Panc1 (cell line): Measurements from ENCODE around the gene POU3F1. TPM values are rescaled to one million over a fixed set of nuclear protein-coding genes. Genes with fewer than 3 reads are reported as not detected.

Experiments
- ATAC-seq: fragments of 200-7000 bp; cut with Tn5 transposase; 2 replicates; pipeline ENCODE4 v1.9.1; 2020; ENCODE audit warnings: mild to moderate bottlenecking, moderate library complexity
- BruUV-seq: library from RNA; stranded (reverse); fragments of 400-500 nt; replicated peaks from 2 replicates; lab custom pipeline; 2021; lab: Mats Ljungman, UMichigan
- CTCF ChIA-PET: fragments of 300-600 bp; sonication (Branson Sonifier 250); formaldehyde crosslinking; loops from one replicate; lab custom pipeline; 2022; ENCODE audit warnings: antibody characterized with exemption; lab: Charles Lee
- POLR2A ChIA-PET: fragments of 300-600 bp; sonication (Branson Sonifier 250); formaldehyde crosslinking; loops from one replicate; lab custom pipeline; 2022; ENCODE audit warnings: antibody characterized with exemption; lab: Charles Lee
- DNase-seq: peaks from one replicate; pipeline ENCODE4 v3.0.0-alpha.2; 2010; ENCODE audit warnings: low read depth, low spot score
- H3K27ac ChIP-seq: 2 replicates; pipeline ENCODE4 v1.5.1; 2011; ENCODE audit warnings: mild to moderate bottlenecking, low read length, inconsistent platforms
- H3K27me3 ChIP-seq: fragments of 200-500 bp; sonication (Bioruptor generic); 2 replicates; pipeline ENCODE4 v1.6.0; 2014; ENCODE audit warnings: low read length, inconsistent platforms; ENCODE audit not compliant: control insufficient read depth, insufficient read depth
- H3K36me3 ChIP-seq: fragments of 200-500 bp; sonication (Bioruptor generic); 2 replicates; pipeline ENCODE4 v1.5.1; 2014; ENCODE audit warnings: inconsistent platforms, mild to moderate bottlenecking, low read length, moderate library complexity; ENCODE audit not compliant: control insufficient read depth, insufficient read depth
- H3K4me1 ChIP-seq: 2 replicates; pipeline ENCODE4 v1.5.1; 2011; ENCODE audit warnings: inconsistent platforms, mild to moderate bottlenecking, low read length, moderate library complexity; ENCODE audit not compliant: control insufficient read depth, insufficient read depth
- H3K4me3 ChIP-seq, 2 experiments: 2 replicates each; pipeline ENCODE4 v1.5.1; 2011 to 2012; ENCODE audit warnings: low read depth in 2 of 2, low read length in 2 of 2, mild to moderate bottlenecking in 2 of 2, inconsistent platforms in 1 of 2, moderate library complexity in 1 of 2
- H3K9me3 ChIP-seq: fragments of 200-500 bp; sonication (Bioruptor generic); 2 replicates; pipeline ENCODE4 v1.5.1; 2014; ENCODE audit warnings: low read depth, mild to moderate bottlenecking, inconsistent platforms, low read length, moderate library complexity; ENCODE audit not compliant: control insufficient read depth, insufficient read depth
- CTCF ChIP-seq: fragments of 450-650 bp; IDR thresholded peaks from 2 replicates; pipeline ENCODE4 v1.5.1; 2017; ENCODE audit warnings: mild to moderate bottlenecking
- POLR2AphosphoS5 ChIP-seq: IDR thresholded peaks from 2 replicates; pipeline ENCODE4 v1.6.1; 2012; ENCODE audit warnings: mild to moderate bottlenecking, low read depth, low read length, moderate library complexity
- REST ChIP-seq, 2 experiments: IDR thresholded peaks; 2 replicates each; pipeline ENCODE4 v1.6.1; 2011 to 2012; ENCODE audit warnings: low read depth in 2 of 2, control low read depth in 1 of 2, low read length in 1 of 2, mild to moderate bottlenecking in 1 of 2, moderate library complexity in 1 of 2; ENCODE audit not compliant: insufficient read depth in 1 of 2
- SIN3A ChIP-seq: IDR thresholded peaks from 2 replicates; pipeline ENCODE4 v1.6.1; 2012; ENCODE audit warnings: low read depth, mild to moderate bottlenecking, low read length, moderate library complexity, borderline replicate concordance; ENCODE audit not compliant: insufficient read depth
- TCF7L2 ChIP-seq: IDR thresholded peaks from 2 replicates; pipeline ENCODE4 v1.6.1; 2011; ENCODE audit warnings: mild to moderate bottlenecking, low read depth, low read length, inconsistent platforms
- in situ Hi-C: cut with HindIII; loops from 2 replicates; pipeline ENCODE4 v1.10.0; 2016; ENCODE audit warnings: low sequenced_read_pairs, low pct_unique_long_range_greater_than_20kb
- intact Hi-C: fragments of 100-400 bp; cut with micrococcal nuclease; formaldehyde crosslinking; loops from one replicate; pipeline ENCODE4 v1.10.0; 2022; ENCODE audit not compliant: unreplicated experiment
- total RNA-seq: library from RNA; stranded (reverse); gene quantifications from one replicate; pipeline ENCODE4 v1.2.1, GENCODE V29; 2021; ENCODE audit not compliant: unreplicated experiment

POU3F1 gene
- total RNA-seq, 1 experiment from 2014 or later, result 0.08 TPM

GRCh38 chr1:38029685-38030511, 16.7 kb downstream of the POU3F1 start:
- DNase-seq (no peak), ATAC-seq (peak; percentile 73)
- ChIA-PET POLR2A (interaction anchor here (0.5 to 0.6 kb wide), 2 partner anchors 14 to 432 kb away, joined by 5 to 10 read pairs; no protein-coding TSS in a partner anchor), CTCF (interaction anchor here (0.7 to 1.4 kb wide), 3 partner anchors 42 to 789 kb away, joined by 3 read pairs; no protein-coding TSS in a partner anchor)
- Histone ChIP-seq H3K36me3 (no peaks in the 10 kb centered on the region), H3K4me1 (peaks cover 20% of the 10 kb centered on the region), H3K4me3 (peak overlapping the region in 1 of 2 experiments; percentile 2; a peak in 1 of 4 replicates), H3K27ac (peak overlapping the region; percentile 72), H3K9me3 (no peaks in the 10 kb centered on the region), H3K27me3 (no peaks in the 10 kb centered on the region)
- no TSS peak for BruUV-seq
- intact Hi-C loops, result loop anchor here (5.0 kb wide), 1 partner anchor 807 kb away; no protein-coding TSS in a partner anchor
- no peak for TF ChIP-seq CTCF
- no peak for TF ChIP-seq SIN3A
- no peak for TF ChIP-seq REST (IDR thresholded peaks at IDR 0.05; ENCODE audit: insufficient read depth in 1 of 2, low read depth in 2 of 2, low read length in 1 of 2)
- TF ChIP-seq POLR2AphosphoS5, result no peak
- no peak for TF ChIP-seq TCF7L2
- in situ Hi-C loops, result no loop called here

DNA sequence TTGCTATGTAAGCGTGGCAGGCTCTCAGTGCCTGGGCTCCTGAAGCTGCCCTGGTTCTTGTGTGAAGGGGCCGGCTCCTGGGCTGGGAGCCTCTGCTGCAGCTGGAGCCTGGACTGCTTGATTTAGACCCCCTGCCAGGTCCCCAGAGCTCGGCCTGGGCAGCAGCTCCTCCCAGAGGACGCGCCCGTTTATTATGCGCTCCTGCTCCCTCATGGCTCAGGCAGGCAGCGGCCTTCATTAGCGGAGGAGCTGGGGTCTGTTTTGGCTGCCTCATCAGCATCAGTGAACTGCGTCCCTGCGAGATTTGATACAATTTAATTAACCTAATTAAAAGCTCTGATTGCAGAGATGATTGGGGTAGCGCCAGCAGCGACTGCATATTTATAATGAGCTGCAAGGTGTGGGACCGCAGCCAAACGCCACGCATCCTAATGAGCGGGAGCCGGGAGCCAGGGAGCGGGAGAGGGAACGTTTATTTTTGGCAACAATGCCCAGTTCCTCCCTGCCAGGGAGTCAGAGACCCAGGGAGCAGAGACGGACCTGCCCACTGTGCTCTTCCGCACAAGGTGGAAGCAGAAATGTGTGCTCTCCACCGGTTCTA, 17.4 kb downstream of the POU3F1 start:
- ChIA-PET CTCF (interaction anchor here (0.6 to 1.4 kb wide), 4 partner anchors 42 to 793 kb away, joined by 3 to 4 read pairs (median 4); no protein-coding TSS in a partner anchor), POLR2A (interaction anchor here (0.6 kb wide), 2 partner anchors 178 to 1261 kb away, joined by 3 read pairs; no protein-coding TSS in a partner anchor)
- Histone ChIP-seq H3K4me3 (no peak overlapping the region), H3K27me3 (no peaks in the 10 kb centered on the region), H3K27ac (peak overlapping the region; percentile 72), H3K9me3 (no peaks in the 10 kb centered on the region), H3K4me1 (peaks cover 20% of the 10 kb centered on the region), H3K36me3 (no peaks in the 10 kb centered on the region)
- intact Hi-C loops, result loop anchor here (5.0 kb wide), 1 partner anchor 808 kb away; no protein-coding TSS in a partner anchor
- ATAC-seq (no peak), DNase-seq (no peak)
- in situ Hi-C loops, result no loop called here
- BruUV-seq, result no TSS peak
- TF ChIP-seq POLR2AphosphoS5, result no peak; the same call in 1 of the 2 replicates
